Testis (tissue), 2 donors: ENCODE measurements around the gene IMP4.

Experiments
- POLR2A ChIP-seq: fragments of 450-650 bp; IDR thresholded peaks from one replicate; pipeline ENCODE4 v1.6.1; 2017; ENCODE audit warnings: antibody characterized with exemption, mild to moderate bottlenecking, moderate library complexity
- TF ChIP-seq, protein P1 (sequence below), 3 experiments: fragments of 450-650 bp in 2 of 3; fragments of 200-600 bp in 1 of 3; sonication (generic) in 1 of 3; IDR thresholded peaks; one replicate each; pipeline ENCODE4 v1.5.1; 2016 to 2019; ENCODE audit warnings: antibody characterized with exemption in 3 of 3, mild to moderate bottlenecking in 2 of 3, moderate library complexity in 1 of 3

DNA sequence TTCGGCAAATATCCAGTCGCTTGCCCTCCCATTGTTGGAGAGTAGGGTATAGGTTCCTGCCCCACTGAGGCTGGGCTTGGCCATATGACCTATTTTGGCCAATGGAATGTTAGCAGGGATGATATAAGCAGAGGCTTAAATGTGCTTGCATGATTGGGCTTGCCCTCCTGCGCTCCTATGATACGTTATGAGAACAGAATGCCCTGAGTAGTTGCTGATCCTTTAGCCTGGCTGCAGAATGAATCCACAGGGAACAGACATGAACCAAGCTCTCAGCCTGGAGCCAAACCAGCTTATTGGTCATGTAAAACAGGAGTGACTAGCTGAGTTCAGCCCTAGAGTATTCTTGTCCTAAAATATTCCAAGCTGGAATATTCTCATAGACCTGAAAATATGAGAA, 34.8 kb upstream of the IMP4 start:
- TF ChIP-seq, protein P1, sequence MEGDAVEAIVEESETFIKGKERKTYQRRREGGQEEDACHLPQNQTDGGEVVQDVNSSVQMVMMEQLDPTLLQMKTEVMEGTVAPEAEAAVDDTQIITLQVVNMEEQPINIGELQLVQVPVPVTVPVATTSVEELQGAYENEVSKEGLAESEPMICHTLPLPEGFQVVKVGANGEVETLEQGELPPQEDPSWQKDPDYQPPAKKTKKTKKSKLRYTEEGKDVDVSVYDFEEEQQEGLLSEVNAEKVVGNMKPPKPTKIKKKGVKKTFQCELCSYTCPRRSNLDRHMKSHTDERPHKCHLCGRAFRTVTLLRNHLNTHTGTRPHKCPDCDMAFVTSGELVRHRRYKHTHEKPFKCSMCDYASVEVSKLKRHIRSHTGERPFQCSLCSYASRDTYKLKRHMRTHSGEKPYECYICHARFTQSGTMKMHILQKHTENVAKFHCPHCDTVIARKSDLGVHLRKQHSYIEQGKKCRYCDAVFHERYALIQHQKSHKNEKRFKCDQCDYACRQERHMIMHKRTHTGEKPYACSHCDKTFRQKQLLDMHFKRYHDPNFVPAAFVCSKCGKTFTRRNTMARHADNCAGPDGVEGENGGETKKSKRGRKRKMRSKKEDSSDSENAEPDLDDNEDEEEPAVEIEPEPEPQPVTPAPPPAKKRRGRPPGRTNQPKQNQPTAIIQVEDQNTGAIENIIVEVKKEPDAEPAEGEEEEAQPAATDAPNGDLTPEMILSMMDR (IDR thresholded peaks at IDR 0.05) = no peak
- TF ChIP-seq POLR2A = no peak
